Thyroid gland (tissue), 4 donors: ENCODE measurements around the gene MROH7. TPM values are rescaled to one million over a fixed set of nuclear protein-coding genes. Genes with fewer than 3 reads are reported as not detected.

Experiments used
- DNase-seq, 2 donors: peaks; one replicate each; pipeline ENCODE4 v3.0.0-alpha.2; 2019
- H3K27ac ChIP-seq, 3 donors: fragments of 200-600 bp; sonication (generic); 1 replicate in 2 of 3; 2 replicates in 1 of 3; pipeline ENCODE4 v1.5.1; 2016 to 2019; ENCODE audit warnings: mild to moderate bottlenecking in 1 of 3, moderate library complexity in 1 of 3
- H3K27me3 ChIP-seq: fragments of 200-600 bp; sonication (generic); one replicate; pipeline ENCODE4 v1.5.1; 2019
- H3K36me3 ChIP-seq, 2 donors: fragments of 200-600 bp; sonication (generic); one replicate each; pipeline ENCODE4 v1.5.1; 2016 to 2019
- H3K4me1 ChIP-seq, 2 donors: fragments of 200-600 bp; sonication (generic); one replicate each; pipeline ENCODE4 v1.5.1; 2017 to 2019
- H3K4me3 ChIP-seq, 3 donors: fragments of 200-600 bp; sonication (generic); replicated peaks in 1 of 3; 1 replicate in 2 of 3; 2 replicates in 1 of 3; pipeline ENCODE4 v1.5.1; 2016; ENCODE audit warnings: mild to moderate bottlenecking in 1 of 3
- H3K9me3 ChIP-seq: fragments of 200-600 bp; sonication (generic); one replicate; pipeline ENCODE4 v1.5.1; 2017
- CTCF ChIP-seq, 6 experiments: fragments of 200-600 bp in 3 of 6; fragments of 450-650 bp in 3 of 6; sonication (generic) in 3 of 6; IDR thresholded peaks; one replicate each; pipeline ENCODE4 v1.5.1; 2016 to 2019; ENCODE audit warnings: antibody characterized with exemption in 6 of 6, mild to moderate bottlenecking in 2 of 6, inconsistent platforms in 1 of 6, moderate library complexity in 1 of 6
- POLR2A ChIP-seq, 2 donors: fragments of 450-650 bp; IDR thresholded peaks; one replicate each; pipeline ENCODE4 v1.6.1; 2017; ENCODE audit warnings: antibody characterized with exemption in 2 of 2, mild to moderate bottlenecking in 2 of 2, moderate library complexity in 1 of 2
- WGBS, 2 donors: methylation state at CpG; one replicate each; pipeline ENCODE4 v1.1.5; 2017; 5-methylcytosine and 5-hydroxymethylcytosine counted together
- intact Hi-C: fragments of 100-400 bp; cut with DNase I; formaldehyde crosslinking; loops from one replicate; pipeline ENCODE4 v1.15.1; 2023
- total RNA-seq, 4 donors: library from RNA; depleted of rRNA; stranded (reverse); fragments of >200 nt; gene quantifications; one replicate each; pipeline ENCODE4 v1.2.3, GENCODE V29; 2016

Gene MROH7
- total RNA-seq, 4 donors from 2014 or later, result 16.7 to 24.1 (median 20.8) TPM

GRCh38 chr1:54705153-54705552 lies 63.6 kb downstream of the MROH7 start:
- 80 to 87% methylated on average over 2 of the region's 2 CpGs for WGBS, 2 donors
- Histone ChIP-seq H3K36me3 (peaks cover 0 to 4% of the 10 kb centered on the region in 2 donors), H3K27me3 (no peaks in the 10 kb centered on the region), H3K27ac (no peak overlapping the region), H3K4me1 (no peaks in the 10 kb centered on the region), H3K4me3 (no peak overlapping the region), H3K9me3 (no peaks in the 10 kb centered on the region)
- intact Hi-C loops, result no loop called here
- TF ChIP-seq CTCF (IDR thresholded peaks at IDR 0.05) (no peak), POLR2A (IDR thresholded peaks at IDR 0.05) (no peak)
- DNase-seq, result no peak

GRCh38 chr1:54706419-54706818 lies 64.8 kb downstream of the MROH7 start:
- DNase-seq, result no peak
- H3K4me3 ChIP-seq, result no peak overlapping the region
- intact Hi-C loops, result no loop called here
- TF ChIP-seq POLR2A (IDR thresholded peaks at IDR 0.05) (no peak), CTCF (IDR thresholded peaks at IDR 0.05) (no peak)
- WGBS, 2 donors, result 87 to 93% methylated on average over 4 of the region's 4 CpGs
- no peak overlapping the region for H3K27ac ChIP-seq
- H3K36me3 ChIP-seq, result peaks cover 0 to 4% of the 10 kb centered on the region in 2 donors
- H3K27me3 ChIP-seq, result no peaks in the 10 kb centered on the region
- H3K4me1 ChIP-seq, result no peaks in the 10 kb centered on the region
- H3K9me3 ChIP-seq, result no peaks in the 10 kb centered on the region

- Histone ChIP-seq H3K27me3 (no peaks in the 10 kb centered on the region), H3K9me3 (no peaks in the 10 kb centered on the region), H3K4me1 (no peaks in the 10 kb centered on the region), H3K27ac (no peak overlapping the region), H3K4me3 (no peak overlapping the region), H3K36me3 (peaks cover 0 to under 1% of the 10 kb centered on the region in 2 donors)
- intact Hi-C loops, result no loop called here
- DNase-seq, result no peak
- no peak for TF ChIP-seq CTCF (IDR thresholded peaks at IDR 0.05)
- no peak for TF ChIP-seq POLR2A (IDR thresholded peaks at IDR 0.05)
These were observed 66.8 kb downstream of the MROH7 start for GRCh38 chr1:54708385-54708784.

GRCh38 chr1:54709547-54710292 lies 68.1 kb downstream of the MROH7 start:
- DNase-seq, result no peak
- Histone ChIP-seq H3K36me3 (no peaks in the 10 kb centered on the region), H3K27ac (no peak overlapping the region), H3K4me3 (no peak overlapping the region), H3K4me1 (no peaks in the 10 kb centered on the region), H3K9me3 (no peaks in the 10 kb centered on the region), H3K27me3 (no peaks in the 10 kb centered on the region)
- no peak for TF ChIP-seq POLR2A (IDR thresholded peaks at IDR 0.05)
- no peak for TF ChIP-seq CTCF (IDR thresholded peaks at IDR 0.05)
- 78 to 95% methylated on average over 1 to 4 of the region's 8 CpGs for WGBS, 2 donors
- intact Hi-C loops, result no loop called here

- no peaks in the 10 kb centered on the region for H3K27me3 ChIP-seq
- H3K27ac ChIP-seq, result no peak overlapping the region
- H3K9me3 ChIP-seq, result no peaks in the 10 kb centered on the region
- intact Hi-C loops, result no loop called here
- no peak for TF ChIP-seq POLR2A (IDR thresholded peaks at IDR 0.05)
- TF ChIP-seq CTCF (IDR thresholded peaks at IDR 0.05), result no peak
- no peak for DNase-seq
- no peaks in the 10 kb centered on the region for H3K36me3 ChIP-seq
- 80 to 86% methylated on average over 3 of the region's 3 CpGs for WGBS, 2 donors
- H3K4me1 ChIP-seq, result peaks cover 0 to 3% of the 10 kb centered on the region in 2 donors
- H3K4me3 ChIP-seq, result no peak overlapping the region
These were observed 68.8 kb downstream of the MROH7 start for GRCh38 chr1:54710434-54710833.
